Natural killer cell treated with Interleukin-12 subunit alpha and Interleukin-12 subunit beta and Interleukin-15 and Interleukin-18, amount 100 ng/mL, for 72 hours (primary cell): ENCODE data around the gene DNTT. TPM values are rescaled to one million over a fixed set of nuclear protein-coding genes. Genes with fewer than 3 reads are reported as not detected.

Experiments used
- ATAC-seq, 2 donors: fragments of 150-1000 bp; cut with Tn5 transposase in 1 of 2; sonication (Bioruptor Pico), chemical (Tn5 transposase) in 1 of 2; 2 replicates each; pipeline ENCODE4 v1.10.0; 2021
- DNase-seq: peaks from one replicate; pipeline ENCODE4 v3.0.0; 2022; ENCODE audit warnings: low spot score
- H3K27ac Mint-ChIP-seq, 2 donors: 1 replicate in 1 of 2; 2 replicates in 1 of 2; pipeline ENCODE4 v1.8.0; 2022; ENCODE audit warnings: mixed read lengths in 2 of 2, mild to moderate bottlenecking in 1 of 2, moderate library complexity in 1 of 2
- H3K27me3 Mint-ChIP-seq, 2 donors: 1 replicate in 1 of 2; 2 replicates in 1 of 2; pipeline ENCODE4 v1.8.0; 2022; ENCODE audit warnings: mixed read lengths in 2 of 2
- H3K36me3 Mint-ChIP-seq: one replicate; pipeline ENCODE4 v1.8.0; 2022; ENCODE audit warnings: mixed read lengths
- H3K4me1 Mint-ChIP-seq, 2 donors: 1 replicate in 1 of 2; 2 replicates in 1 of 2; pipeline ENCODE4 v1.8.0; 2022; ENCODE audit warnings: low read depth in 2 of 2, mixed read lengths in 2 of 2, mild to moderate bottlenecking in 1 of 2
- H3K4me3 Mint-ChIP-seq: one replicate; pipeline ENCODE4 v1.8.0; 2022; ENCODE audit warnings: mixed read lengths
- H3K9me3 Mint-ChIP-seq: 2 replicates; pipeline ENCODE4 v1.8.0; 2022; ENCODE audit warnings: mixed read lengths
- total RNA-seq, 2 donors: library from RNA; stranded (reverse); gene quantifications; one replicate each; pipeline ENCODE4 v1.2.3, GENCODE V29; 2022

DNTT gene
- total RNA-seq, result not detected

GRCh38 chr10:96304230-96304629 is at the start of gene DNTT:
TSS of gene DNTT (plus strand) at chr10:96304434. CDS start at chr10:96304498, 64 bp downstream.
- no peak for DNase-seq
- ATAC-seq, result no peak
- no peak within 1 kb of the TSS for H3K4me3 Mint-ChIP-seq
- H3K36me3 Mint-ChIP-seq, result no peaks in the 10 kb centered on the region
- no peaks in the 10 kb centered on the region for H3K9me3 Mint-ChIP-seq
- peaks cover 23 to 68% of the 10 kb centered on the region in 2 donors for H3K27me3 Mint-ChIP-seq
- H3K27ac Mint-ChIP-seq, result no peak within 1 kb of the TSS
- peaks cover 8 to 16% of the 10 kb centered on the region in 2 donors for H3K4me1 Mint-ChIP-seq

- peaks cover 4 to 26% of the 10 kb centered on the region in 2 donors for H3K27me3 Mint-ChIP-seq
- H3K36me3 Mint-ChIP-seq, result no peaks in the 10 kb centered on the region
- no peak overlapping the region for H3K27ac Mint-ChIP-seq
- H3K9me3 Mint-ChIP-seq, result no peaks in the 10 kb centered on the region
- H3K4me1 Mint-ChIP-seq, result no peaks in the 10 kb centered on the region
- ATAC-seq (no peak), DNase-seq (no peak)
- H3K4me3 Mint-ChIP-seq, result no peak overlapping the region
These were observed 49.3 kb upstream of the DNTT start for GRCh38 chr10:96254976-96255375.

GRCh38 chr10:96255549-96256333 is 48.5 kb upstream of the DNTT start:
- Mint-ChIP-seq H3K4me3 (no peak overlapping the region), H3K9me3 (no peaks in the 10 kb centered on the region), H3K27ac (no peak overlapping the region), H3K27me3 (peaks cover 4 to 23% of the 10 kb centered on the region in 2 donors), H3K4me1 (no peaks in the 10 kb centered on the region), H3K36me3 (no peaks in the 10 kb centered on the region)
- no peak for ATAC-seq
- DNase-seq, result no peak

GRCh38 chr10:96257944-96258343 is 46.3 kb upstream of the DNTT start:
- no peak for ATAC-seq
- Mint-ChIP-seq H3K27ac (no peak overlapping the region), H3K27me3 (peaks cover 4 to 18% of the 10 kb centered on the region in 2 donors), H3K4me3 (no peak overlapping the region), H3K36me3 (no peaks in the 10 kb centered on the region), H3K9me3 (no peaks in the 10 kb centered on the region), H3K4me1 (no peaks in the 10 kb centered on the region)
- no peak for DNase-seq

GRCh38 chr10:96259150-96259549 is 45.1 kb upstream of the DNTT start:
- H3K4me1 Mint-ChIP-seq, result no peaks in the 10 kb centered on the region
- no peak overlapping the region for H3K27ac Mint-ChIP-seq
- H3K36me3 Mint-ChIP-seq, result no peaks in the 10 kb centered on the region
- peaks cover 4 to 18% of the 10 kb centered on the region in 2 donors for H3K27me3 Mint-ChIP-seq
- DNase-seq (no peak), ATAC-seq (no peak)
- H3K4me3 Mint-ChIP-seq, result no peak overlapping the region
- no peaks in the 10 kb centered on the region for H3K9me3 Mint-ChIP-seq

GRCh38 chr10:96260014-96260413 is 44.2 kb upstream of the DNTT start:
- ATAC-seq, result no peak
- no peaks in the 10 kb centered on the region for H3K36me3 Mint-ChIP-seq

GRCh38 chr10:96261132-96261531 is 43.1 kb upstream of the DNTT start:
- Mint-ChIP-seq H3K27ac (no peak overlapping the region), H3K4me3 (no peak overlapping the region), H3K36me3 (no peaks in the 10 kb centered on the region), H3K4me1 (no peaks in the 10 kb centered on the region), H3K9me3 (no peaks in the 10 kb centered on the region), H3K27me3 (peaks cover 6 to 11% of the 10 kb centered on the region in 2 donors)
- ATAC-seq (no peak), DNase-seq (no peak)

More at GRCh38 chr10:96260014-96260413, 44.2 kb upstream of the DNTT start:
- Mint-ChIP-seq H3K27ac (no peak overlapping the region), H3K9me3 (no peaks in the 10 kb centered on the region), H3K27me3 (peaks cover 4 to 14% of the 10 kb centered on the region in 2 donors), H3K4me3 (no peak overlapping the region), H3K4me1 (no peaks in the 10 kb centered on the region)
- no peak for DNase-seq

GRCh38 chr10:96261930-96262329 is 42.3 kb upstream of the DNTT start:
- no peaks in the 10 kb centered on the region for H3K4me1 Mint-ChIP-seq
- H3K27me3 Mint-ChIP-seq, result peaks cover 8 to 12% of the 10 kb centered on the region in 2 donors
- no peak overlapping the region for H3K27ac Mint-ChIP-seq
- DNase-seq (no peak), ATAC-seq (no peak)
- H3K4me3 Mint-ChIP-seq, result no peak overlapping the region
- no peaks in the 10 kb centered on the region for H3K9me3 Mint-ChIP-seq
- no peaks in the 10 kb centered on the region for H3K36me3 Mint-ChIP-seq

- DNase-seq, result no peak
- ATAC-seq, result no peak
- Mint-ChIP-seq H3K4me3 (no peak overlapping the region), H3K27ac (no peak overlapping the region), H3K9me3 (no peaks in the 10 kb centered on the region), H3K27me3 (peaks cover 9 to 18% of the 10 kb centered on the region in 2 donors), H3K4me1 (no peaks in the 10 kb centered on the region), H3K36me3 (no peaks in the 10 kb centered on the region)
These were observed 41.1 kb upstream of the DNTT start for GRCh38 chr10:96263176-96263575.

- H3K27ac Mint-ChIP-seq, result no peak overlapping the region
- ATAC-seq (no peak), DNase-seq (no peak)
- H3K4me1 Mint-ChIP-seq, result no peaks in the 10 kb centered on the region
- H3K36me3 Mint-ChIP-seq, result no peaks in the 10 kb centered on the region
- no peak overlapping the region for H3K4me3 Mint-ChIP-seq
- H3K27me3 Mint-ChIP-seq, result peaks cover 12 to 18% of the 10 kb centered on the region in 2 donors
- H3K9me3 Mint-ChIP-seq, result no peaks in the 10 kb centered on the region
These were observed 40.6 kb upstream of the DNTT start for GRCh38 chr10:96263669-96264068.

- Mint-ChIP-seq H3K4me3 (no peak overlapping the region), H3K36me3 (no peaks in the 10 kb centered on the region), H3K4me1 (no peaks in the 10 kb centered on the region), H3K27ac (no peak overlapping the region), H3K9me3 (no peaks in the 10 kb centered on the region), H3K27me3 (peaks cover 18 to 23% of the 10 kb centered on the region in 2 donors)
- ATAC-seq, result no peak
- no peak for DNase-seq
These were observed 39.3 kb upstream of the DNTT start for GRCh38 chr10:96264938-96265337.

GRCh38 chr10:96266118-96266770 is 38.0 kb upstream of the DNTT start:
- Mint-ChIP-seq H3K9me3 (no peaks in the 10 kb centered on the region), H3K4me1 (no peaks in the 10 kb centered on the region), H3K36me3 (no peaks in the 10 kb centered on the region), H3K27me3 (peaks cover 19 to 26% of the 10 kb centered on the region in 2 donors), H3K27ac (no peak overlapping the region), H3K4me3 (no peak overlapping the region)
- DNase-seq (no peak), ATAC-seq (no peak)

- Mint-ChIP-seq H3K9me3 (no peaks in the 10 kb centered on the region), H3K36me3 (no peaks in the 10 kb centered on the region), H3K4me3 (no peak overlapping the region), H3K27me3 (peaks cover 19 to 30% of the 10 kb centered on the region in 2 donors), H3K27ac (no peak overlapping the region), H3K4me1 (no peaks in the 10 kb centered on the region)
- ATAC-seq, result no peak
- DNase-seq, result no peak
These were observed 37.0 kb upstream of the DNTT start for GRCh38 chr10:96267234-96267705.

GRCh38 chr10:96268341-96268909 is 35.8 kb upstream of the DNTT start:
- H3K27ac Mint-ChIP-seq, result no peak overlapping the region
- no peak overlapping the region for H3K4me3 Mint-ChIP-seq
- H3K4me1 Mint-ChIP-seq, result no peaks in the 10 kb centered on the region
- no peaks in the 10 kb centered on the region for H3K36me3 Mint-ChIP-seq
- no peak for ATAC-seq
- H3K27me3 Mint-ChIP-seq, result peaks cover 19 to 35% of the 10 kb centered on the region in 2 donors
- DNase-seq, result no peak
- no peaks in the 10 kb centered on the region for H3K9me3 Mint-ChIP-seq
